Upper lobe of right lung (tissue), 1 donor: ENCODE data around the gene KDM7A. TPM values are rescaled to one million over a fixed set of nuclear protein-coding genes. Genes with fewer than 3 reads are reported as not detected.

Source experiments
- ATAC-seq: fragments of 200-7000 bp; cut with Tn5 transposase; one replicate; pipeline ENCODE4 v1.9.1; 2020; ENCODE audit warnings: mild to moderate bottlenecking, moderate library complexity
- DNase-seq: peaks from one replicate; pipeline ENCODE4 v3.0.0-alpha.2; 2020
- H3K27ac ChIP-seq: fragments of 200-600 bp; one replicate; pipeline ENCODE4 v1.8.0; 2022
- H3K27me3 ChIP-seq: fragments of 200-600 bp; one replicate; pipeline ENCODE4 v1.8.0; 2022; ENCODE audit warnings: mild to moderate bottlenecking
- H3K36me3 ChIP-seq: fragments of 200-600 bp; one replicate; pipeline ENCODE4 v1.8.0; 2022
- H3K4me1 ChIP-seq: fragments of 200-600 bp; one replicate; pipeline ENCODE4 v1.8.0; 2022
- H3K4me3 ChIP-seq: fragments of 200-600 bp; one replicate; pipeline ENCODE4 v1.8.0; 2022; ENCODE audit warnings: mild to moderate bottlenecking
- H3K9me3 ChIP-seq: fragments of 200-600 bp; one replicate; pipeline ENCODE4 v1.8.0; 2022
- CTCF ChIP-seq: fragments of 200-600 bp; IDR thresholded peaks from one replicate; pipeline ENCODE4 v1.8.0; 2022; ENCODE audit warnings: antibody characterized with exemption
- intact Hi-C: fragments of 100-400 bp; cut with DNase I; formaldehyde crosslinking; loops from one replicate; pipeline ENCODE4 v1.11.0; 2022
- total RNA-seq: library from RNA; stranded (reverse); fragmentation: NEBNext Ultra II Directional; extraction: Animal tissue kit (Norgen Biotek cat#: 25700); gene quantifications from one replicate; pipeline ENCODE4 v1.2.1, GENCODE V29; 2021
- donor health status: DM: no; HTN: yes; CAD: no; lungs with severe emphysema.

Gene KDM7A
- total RNA-seq, 1 donor from 2014 or later = 16.7 TPM

DNA sequence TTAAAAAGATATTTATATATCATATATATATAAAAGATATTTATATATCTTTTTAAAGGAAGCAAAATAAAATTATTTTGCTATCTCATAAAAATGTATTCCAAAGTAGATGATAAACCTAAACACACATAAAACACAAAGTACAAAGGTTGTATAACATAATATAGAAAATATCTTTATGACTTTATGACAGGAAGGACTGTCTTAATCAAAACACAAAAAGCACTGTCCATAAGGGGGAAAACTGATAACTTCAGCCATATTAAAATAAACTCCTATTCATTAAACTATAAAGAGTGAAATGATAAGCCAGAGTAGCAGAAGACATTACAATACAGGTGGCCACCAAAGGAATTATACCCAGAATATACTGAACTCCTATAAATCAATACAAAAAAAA lies 34.8 kb downstream of the KDM7A start:
- no peak for DNase-seq
- no peak for TF ChIP-seq CTCF

DNA sequence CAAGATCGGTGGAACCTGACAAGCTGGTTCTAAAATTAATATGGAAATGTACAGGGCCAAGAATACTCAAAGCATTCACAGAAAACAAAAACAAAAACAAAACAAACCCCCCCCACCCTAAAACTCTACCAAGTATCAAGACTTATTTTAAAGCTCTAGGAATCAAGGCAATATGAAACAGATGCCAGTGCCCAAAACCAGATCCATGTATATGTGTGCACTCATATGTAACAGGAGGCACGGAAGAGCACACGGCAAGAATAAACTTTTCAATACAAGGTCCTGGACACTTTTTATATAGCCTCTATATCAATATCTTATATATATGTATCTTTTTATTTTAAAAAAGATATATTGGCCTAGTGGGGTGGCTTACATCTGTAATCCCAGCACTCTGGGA lies 35.5 kb downstream of the KDM7A start:
- no peaks in the 10 kb centered on the region for H3K9me3 ChIP-seq
- no peaks in the 10 kb centered on the region for H3K4me1 ChIP-seq
- ATAC-seq = no peak
- H3K4me3 ChIP-seq = no peak overlapping the region
- no peak overlapping the region for H3K27ac ChIP-seq
- no peak for TF ChIP-seq CTCF
- no peak for DNase-seq
- intact Hi-C loops = no loop called here
- H3K36me3 ChIP-seq = peaks cover 11% of the 10 kb centered on the region
- H3K27me3 ChIP-seq = no peaks in the 10 kb centered on the region

More for the DNA sequence above, 34.8 kb downstream of the KDM7A start:
- Histone ChIP-seq H3K4me1 (no peaks in the 10 kb centered on the region), H3K9me3 (no peaks in the 10 kb centered on the region), H3K27me3 (no peaks in the 10 kb centered on the region), H3K27ac (no peak overlapping the region), H3K36me3 (peaks cover 11% of the 10 kb centered on the region), H3K4me3 (no peak overlapping the region)
- intact Hi-C loops = no loop called here
- no peak for ATAC-seq

DNA sequence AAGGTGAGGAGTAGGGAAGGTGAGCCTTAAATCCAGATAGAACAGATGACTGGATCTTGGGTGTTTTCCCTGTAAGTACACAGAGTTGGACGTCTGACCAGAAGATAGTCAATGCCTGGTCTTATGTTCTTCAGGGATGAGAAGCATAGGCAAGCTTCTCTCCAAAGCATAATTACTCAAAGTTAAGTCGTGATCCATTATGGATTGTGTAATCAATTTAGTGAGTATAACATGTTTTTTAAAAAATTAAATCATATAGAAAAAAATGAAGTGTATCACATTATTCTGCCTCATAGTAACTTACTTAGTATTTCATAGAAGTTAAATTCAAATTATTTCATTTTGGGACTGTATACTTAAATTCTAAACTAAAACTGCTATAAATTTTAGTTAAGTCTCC lies 39.7 kb downstream of the KDM7A start:
- ATAC-seq (no peak), DNase-seq (no peak)
- Histone ChIP-seq H3K36me3 (peaks cover 27% of the 10 kb centered on the region), H3K4me3 (no peak overlapping the region), H3K27me3 (no peaks in the 10 kb centered on the region), H3K27ac (no peak overlapping the region), H3K9me3 (no peaks in the 10 kb centered on the region), H3K4me1 (no peaks in the 10 kb centered on the region)
- TF ChIP-seq CTCF = no peak
- intact Hi-C loops = no loop called here

DNA sequence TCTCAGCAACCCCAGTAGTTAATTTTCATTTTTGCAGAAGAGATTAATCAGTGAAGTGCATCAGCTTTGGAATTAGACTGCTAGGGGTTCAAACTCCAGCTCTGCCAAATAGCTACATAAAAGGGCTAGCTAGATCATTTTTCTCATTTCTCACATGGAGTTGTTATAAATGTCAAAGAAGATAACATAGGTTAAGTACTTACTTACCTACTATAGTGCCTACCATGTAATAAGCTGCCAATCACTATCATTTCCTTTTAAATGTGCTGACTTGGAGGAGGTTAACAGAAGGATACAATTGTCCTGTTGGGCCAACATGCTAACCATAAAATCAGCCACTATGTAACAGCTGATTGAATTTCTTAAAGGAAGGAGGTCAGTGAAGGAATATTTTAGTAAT lies 40.7 kb downstream of the KDM7A start:
- DNase-seq (no peak), ATAC-seq (no peak)
- Histone ChIP-seq H3K9me3 (no peaks in the 10 kb centered on the region), H3K4me3 (no peak overlapping the region), H3K27me3 (no peaks in the 10 kb centered on the region), H3K36me3 (peaks cover 36% of the 10 kb centered on the region), H3K4me1 (no peaks in the 10 kb centered on the region), H3K27ac (no peak overlapping the region)
- intact Hi-C loops = no loop called here
- TF ChIP-seq CTCF = no peak

GRCh38 chr7:140134039-140134438 lies 42.7 kb downstream of the KDM7A start:
- Histone ChIP-seq H3K27me3 (no peaks in the 10 kb centered on the region), H3K27ac (no peak overlapping the region), H3K36me3 (peaks cover 52% of the 10 kb centered on the region), H3K9me3 (no peaks in the 10 kb centered on the region), H3K4me3 (no peak overlapping the region), H3K4me1 (no peaks in the 10 kb centered on the region)
- ATAC-seq (no peak), DNase-seq (no peak)
- intact Hi-C loops = no loop called here
- TF ChIP-seq CTCF = no peak
